ENCODE data around the gene DDX41.

Gene DDX41

DNA sequence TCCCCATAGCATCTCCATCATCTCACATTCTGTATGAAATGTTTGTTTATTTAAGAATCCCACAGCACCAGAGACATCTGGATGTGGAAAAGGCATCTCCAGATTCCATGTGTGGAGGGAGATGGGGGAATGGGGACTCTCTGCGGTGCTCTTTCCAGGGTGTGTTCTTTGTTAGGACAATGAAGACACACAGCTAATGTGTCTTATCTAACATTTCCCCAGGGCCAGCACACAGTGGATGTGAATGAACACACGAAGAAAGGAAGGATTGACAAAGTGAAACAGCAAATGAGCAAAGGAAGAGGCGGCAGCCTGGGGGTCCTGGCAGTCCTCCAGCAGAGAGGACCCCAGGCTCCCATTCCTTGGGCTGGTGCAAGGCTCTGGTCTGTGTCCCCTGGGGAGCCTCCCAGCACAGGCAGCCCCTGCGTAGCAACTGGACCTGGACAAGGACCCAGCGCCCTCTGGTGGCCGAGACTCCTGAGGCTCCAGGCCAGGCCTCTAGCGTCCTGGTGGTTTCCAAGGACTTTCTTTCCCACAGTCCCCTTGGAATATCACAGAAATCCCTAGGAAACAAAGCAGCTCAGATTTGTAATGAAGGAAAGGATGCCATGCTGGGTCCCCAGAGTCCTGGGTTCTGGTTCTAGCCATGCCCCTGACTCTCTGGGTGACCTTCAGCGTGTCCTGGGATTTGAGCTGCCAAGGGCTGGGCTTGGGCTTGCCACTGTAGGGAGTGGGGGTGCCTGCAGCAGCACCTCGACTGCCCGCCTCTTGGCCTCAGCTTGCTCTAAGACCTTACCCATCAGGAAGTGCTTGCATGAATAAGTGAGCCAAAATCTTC lies 15.9 kb downstream of the DDX41 start:
- ChIA-PET CTCF (interaction anchor here (0.7 to 16.4 kb wide), 54 partner anchors 8 to 387 kb away, joined by 3 to 261 read pairs (median 5); partner anchors contain the start of genes DBN1, DDX41, DOK3 and GRK6), POLR2A (interaction anchor here (0.7 to 15.7 kb wide), 3 partner anchors 23 to 96 kb away, joined by 3 to 401 read pairs (median 4); partner anchors contain the start of gene DBN1)
- DNase-seq (ENCODE audit: low read depth, low spot score), result no peak
- TF ChIP-seq, protein P1, sequence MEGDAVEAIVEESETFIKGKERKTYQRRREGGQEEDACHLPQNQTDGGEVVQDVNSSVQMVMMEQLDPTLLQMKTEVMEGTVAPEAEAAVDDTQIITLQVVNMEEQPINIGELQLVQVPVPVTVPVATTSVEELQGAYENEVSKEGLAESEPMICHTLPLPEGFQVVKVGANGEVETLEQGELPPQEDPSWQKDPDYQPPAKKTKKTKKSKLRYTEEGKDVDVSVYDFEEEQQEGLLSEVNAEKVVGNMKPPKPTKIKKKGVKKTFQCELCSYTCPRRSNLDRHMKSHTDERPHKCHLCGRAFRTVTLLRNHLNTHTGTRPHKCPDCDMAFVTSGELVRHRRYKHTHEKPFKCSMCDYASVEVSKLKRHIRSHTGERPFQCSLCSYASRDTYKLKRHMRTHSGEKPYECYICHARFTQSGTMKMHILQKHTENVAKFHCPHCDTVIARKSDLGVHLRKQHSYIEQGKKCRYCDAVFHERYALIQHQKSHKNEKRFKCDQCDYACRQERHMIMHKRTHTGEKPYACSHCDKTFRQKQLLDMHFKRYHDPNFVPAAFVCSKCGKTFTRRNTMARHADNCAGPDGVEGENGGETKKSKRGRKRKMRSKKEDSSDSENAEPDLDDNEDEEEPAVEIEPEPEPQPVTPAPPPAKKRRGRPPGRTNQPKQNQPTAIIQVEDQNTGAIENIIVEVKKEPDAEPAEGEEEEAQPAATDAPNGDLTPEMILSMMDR (IDR thresholded peaks at IDR 0.05; ENCODE audit: insufficient read depth, low read length, missing control alignments), result peak; percentile 98
- no peak overlapping the region for H3K4me3 ChIP-seq (ENCODE audit: low read depth, low read length)

DNA sequence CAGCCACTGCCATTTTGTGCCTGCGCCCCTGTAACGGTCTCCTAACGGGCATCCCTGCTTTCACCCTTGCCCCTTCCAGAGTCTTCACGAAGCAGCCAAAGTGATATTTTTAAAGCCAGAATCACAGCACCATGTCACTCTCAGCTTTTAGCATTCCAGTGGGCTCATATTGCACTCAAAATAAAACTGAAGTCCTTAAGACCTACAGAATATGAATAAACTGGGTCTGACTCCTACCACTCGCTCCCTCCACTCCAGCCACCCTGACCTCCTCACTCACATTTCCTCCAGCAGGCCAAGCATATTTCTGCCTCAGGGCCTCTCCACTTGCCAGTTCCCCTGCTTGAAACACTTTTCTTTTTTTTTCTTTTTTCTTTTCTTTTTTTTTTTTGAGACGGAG lies 16.9 kb downstream of the DDX41 start:
- ChIA-PET CTCF (interaction anchor here (0.7 to 16.4 kb wide), 16 partner anchors 10 to 191 kb away, joined by 3 to 261 read pairs (median 12); partner anchors contain the start of genes DBN1, DDX41, DOK3 and MXD3), POLR2A (interaction anchor here (15.7 kb wide), 1 partner anchor 22 kb away, joined by 401 read pairs; the partner anchor contains the start of gene DBN1)
- TF ChIP-seq, protein P1 (IDR thresholded peaks at IDR 0.05; ENCODE audit: insufficient read depth, low read length, missing control alignments), result no peak
- no peak overlapping the region for H3K4me3 ChIP-seq (ENCODE audit: low read depth, low read length)
- no peak for DNase-seq (ENCODE audit: low read depth, low spot score)

DNA sequence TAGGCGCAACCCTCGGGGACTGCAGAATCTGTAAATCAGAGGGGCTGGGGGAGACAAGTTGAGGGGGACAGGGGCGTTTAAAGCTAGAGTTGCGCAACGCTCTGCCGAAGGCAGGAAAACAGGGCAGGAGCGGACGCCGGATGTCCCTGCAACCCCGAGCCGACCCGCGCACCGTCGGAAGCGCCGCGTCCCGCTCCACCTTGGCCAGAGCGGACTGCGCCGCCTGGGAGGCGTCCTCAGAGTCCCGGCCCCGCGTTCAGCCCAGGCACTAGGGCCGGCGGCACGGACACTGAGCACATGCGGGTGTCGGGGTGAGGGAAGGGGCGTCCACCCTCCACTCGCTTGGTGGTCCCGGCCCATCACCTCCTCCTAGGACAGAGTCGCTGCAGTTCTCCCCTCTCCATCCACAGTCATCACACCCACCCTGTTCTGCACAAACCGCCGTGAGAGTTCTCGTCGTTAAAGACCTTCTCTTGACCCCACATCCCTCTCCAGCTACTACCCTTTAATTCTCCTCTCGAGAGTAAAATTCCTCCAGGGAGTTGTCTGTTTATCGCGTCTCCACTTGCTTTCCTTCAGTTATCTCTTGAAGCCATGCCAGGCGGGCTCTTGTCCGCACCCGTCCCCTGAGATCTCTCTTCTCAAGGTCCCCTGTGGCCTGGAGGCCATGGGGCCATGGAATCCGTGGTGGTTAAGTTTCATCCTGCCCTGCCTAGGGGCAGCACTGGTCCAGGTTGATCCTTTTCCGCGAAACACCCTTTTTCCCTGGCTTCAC lies 18.6 kb downstream of the DDX41 start:
- no peak for DNase-seq (ENCODE audit: low read depth, low spot score)
- TF ChIP-seq, protein P1 (IDR thresholded peaks at IDR 0.05; ENCODE audit: insufficient read depth, low read length, missing control alignments), result no peak
- ChIA-PET POLR2A (interaction anchor here (0.6 to 15.7 kb wide), 25 partner anchors 9 to 189 kb away, joined by 3 to 401 read pairs (median 5); partner anchors contain the start of genes DBN1, DDX41 and GRK6), CTCF (interaction anchor here (0.9 to 16.4 kb wide), 8 partner anchors 10 to 189 kb away, joined by 3 to 261 read pairs (median 30); partner anchors contain the start of genes DBN1 and DDX41)
- peak overlapping the region; percentile 68 for H3K4me3 ChIP-seq (ENCODE audit: low read depth, low read length)

DNA sequence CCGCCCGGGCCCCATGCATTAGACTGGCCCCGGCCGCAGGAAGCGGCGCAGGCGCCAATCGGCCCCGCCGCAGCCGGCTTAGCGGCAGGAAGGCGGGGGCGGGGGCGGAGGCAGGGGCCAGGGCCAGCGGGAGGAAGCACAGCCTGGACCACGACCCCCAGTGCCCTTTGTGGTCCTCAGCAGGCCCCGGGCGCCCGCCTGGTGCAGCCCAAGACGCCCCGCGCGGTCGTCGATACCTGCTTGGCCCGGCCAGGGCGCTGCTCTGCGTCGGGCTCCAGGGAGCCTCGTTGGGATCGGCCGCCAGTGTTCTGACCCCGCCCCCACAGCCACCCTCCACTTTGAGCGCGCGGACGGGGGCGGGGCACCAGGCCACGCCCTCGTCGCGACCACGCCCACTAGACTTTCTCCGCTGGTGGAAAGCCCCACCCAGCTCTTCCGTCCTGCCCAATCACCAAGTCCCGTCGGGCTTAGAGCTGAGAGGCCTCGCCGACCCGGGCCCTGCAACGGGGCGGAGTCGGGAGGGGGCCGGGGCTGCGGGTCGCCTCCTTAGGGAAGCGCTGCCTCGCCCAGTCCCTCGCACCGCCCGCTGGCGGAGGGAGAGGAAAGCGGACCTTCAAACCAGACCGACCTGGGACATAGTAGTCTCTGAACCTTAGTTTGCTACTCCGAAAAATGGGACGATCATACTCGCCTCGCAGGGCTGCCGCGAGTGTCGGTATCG lies 19.3 kb downstream of the DDX41 start, which contains the start of gene PDLIM7:
PDLIM7 (minus strand) TSS at position 313 of the 721 bp plus-strand sequence. CDS start 1,092 bp downstream, outside the sequence.
- POLR2A ChIA-PET, result interaction anchor here (0.5 to 15.7 kb wide), 29 partner anchors 9 to 188 kb away, joined by 3 to 401 read pairs (median 5); partner anchors contain the start of genes DBN1, DDX41 and GRK6
- peak within 1 kb of the TSS; percentile 93 for H3K4me3 ChIP-seq (ENCODE audit: low read depth, low read length)
- DNase-seq (ENCODE audit: low read depth, low spot score), result peak; percentile 87
- TF ChIP-seq, protein P1 (IDR thresholded peaks at IDR 0.05; ENCODE audit: insufficient read depth, low read length, missing control alignments), result peak; percentile 15
- CTCF ChIA-PET, result interaction anchor here (0.6 to 16.4 kb wide), 10 partner anchors 12 to 188 kb away, joined by 3 to 261 read pairs (median 7); partner anchors contain the start of genes DBN1 and DDX41

DNA sequence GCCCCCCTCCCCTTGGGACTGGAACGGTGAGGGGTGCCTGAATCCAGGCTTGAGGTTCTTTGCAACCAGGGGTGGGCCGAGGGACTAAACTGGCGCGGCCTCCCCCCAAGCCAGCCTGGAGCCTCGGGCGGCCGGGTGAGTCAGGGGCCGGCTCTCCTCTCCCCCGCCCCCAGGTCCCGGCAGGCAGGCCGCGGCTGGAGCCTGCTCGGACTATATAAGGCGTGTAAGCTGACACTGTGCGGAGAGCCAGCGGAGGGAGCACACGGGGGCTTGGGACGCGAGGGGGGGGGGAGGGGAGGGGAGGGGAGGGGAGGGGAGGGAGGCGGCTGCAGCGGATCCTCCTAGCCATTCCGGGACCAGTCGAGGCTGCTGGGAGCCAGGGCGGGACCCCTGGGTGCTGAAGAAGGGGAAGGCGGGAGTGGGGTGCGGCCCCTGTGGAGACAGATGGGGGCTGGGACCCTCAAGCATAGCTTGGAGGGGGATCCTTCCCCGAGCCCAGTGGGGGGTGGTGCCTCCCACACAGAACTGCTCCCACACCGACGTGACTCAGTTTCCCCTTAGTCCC lies 20.0 kb downstream of the DDX41 start:
- CTCF ChIA-PET, result interaction anchor here (0.6 to 16.4 kb wide), 11 partner anchors 12 to 188 kb away, joined by 3 to 261 read pairs (median 9); partner anchors contain the start of genes DBN1 and DDX41
- POLR2A ChIA-PET, result interaction anchor here (0.5 to 15.7 kb wide), 29 partner anchors 8 to 187 kb away, joined by 3 to 401 read pairs (median 5); partner anchors contain the start of genes DBN1, DDX41 and GRK6
- TF ChIP-seq, protein P1 (IDR thresholded peaks at IDR 0.05; ENCODE audit: insufficient read depth, low read length, missing control alignments), result no peak
- H3K4me3 ChIP-seq (ENCODE audit: low read depth, low read length), result peak overlapping the region; percentile 93
- DNase-seq (ENCODE audit: low read depth, low spot score), result peak; percentile 67

Measured in AG04449 (cell line).